Neutrophil (primary cell): ENCODE results near the gene ARHGAP1.

Experiments used
- H3K27ac ChIP-seq: fragments of 200-600 bp; sonication (generic); 2 replicates; pipeline ENCODE4 v1.5.1; 2016; ENCODE audit warnings: mild to moderate bottlenecking, moderate library complexity
- H3K27me3 ChIP-seq: fragments of 200-600 bp; sonication (generic); 2 replicates; pipeline ENCODE4 v1.6.0; 2016; ENCODE audit warnings: mild to moderate bottlenecking
- H3K36me3 ChIP-seq: fragments of 200-600 bp; sonication (generic); 2 replicates; pipeline ENCODE4 v1.5.1; 2017
- H3K4me1 ChIP-seq, 2 experiments: fragments of 200-600 bp in 1 of 2; sonication (generic) in 1 of 2; 1 replicate in 1 of 2; 2 replicates in 1 of 2; pipeline versions ENCODE4 v1.5.1 to v1.6.1; 2013 to 2016; ENCODE audit warnings: low read depth in 1 of 2, low read length in 1 of 2, mild to moderate bottlenecking in 1 of 2, moderate library complexity in 1 of 2; ENCODE audit not compliant: control insufficient read depth in 1 of 2, insufficient read depth in 1 of 2
- H3K4me3 ChIP-seq, 2 experiments: fragments of 200-600 bp in 1 of 2; sonication (generic) in 1 of 2; 1 replicate in 1 of 2; 2 replicates in 1 of 2; pipeline ENCODE4 v1.5.1; 2013 to 2016; ENCODE audit warnings: low read depth in 1 of 2, low read length in 1 of 2, mild to moderate bottlenecking in 1 of 2, moderate library complexity in 1 of 2
- H3K9me3 ChIP-seq: fragments of 200-600 bp; sonication (generic); 2 replicates; pipeline ENCODE4 v1.5.1; 2016
- TF ChIP-seq, protein P1 (sequence below): fragments of 200-600 bp; sonication (generic); IDR thresholded peaks from 2 replicates; pipeline ENCODE4 v1.5.1; 2016; ENCODE audit warnings: antibody characterized with exemption

The ARHGAP1 gene

DNA sequence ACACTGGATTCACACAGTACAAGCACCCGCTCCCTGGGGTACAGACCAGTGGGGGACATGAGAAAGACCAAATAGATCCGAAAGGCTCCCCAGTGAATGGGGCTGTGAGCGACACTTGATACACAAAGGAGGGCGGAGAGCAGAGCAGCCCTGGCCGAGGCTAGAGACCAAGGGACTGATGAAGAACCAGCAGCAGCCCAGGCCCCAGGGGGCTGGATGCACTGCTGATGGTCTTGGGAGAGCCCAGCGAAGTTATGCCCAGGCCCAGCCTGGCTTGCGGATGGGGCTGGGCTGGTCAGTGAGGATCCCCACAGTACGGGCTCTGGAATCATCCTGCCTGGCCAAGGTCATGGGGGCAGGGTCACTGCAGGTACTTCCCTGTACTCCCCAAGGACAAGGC lies 23.2 kb downstream of the ARHGAP1 start:
- TF ChIP-seq, protein P1, sequence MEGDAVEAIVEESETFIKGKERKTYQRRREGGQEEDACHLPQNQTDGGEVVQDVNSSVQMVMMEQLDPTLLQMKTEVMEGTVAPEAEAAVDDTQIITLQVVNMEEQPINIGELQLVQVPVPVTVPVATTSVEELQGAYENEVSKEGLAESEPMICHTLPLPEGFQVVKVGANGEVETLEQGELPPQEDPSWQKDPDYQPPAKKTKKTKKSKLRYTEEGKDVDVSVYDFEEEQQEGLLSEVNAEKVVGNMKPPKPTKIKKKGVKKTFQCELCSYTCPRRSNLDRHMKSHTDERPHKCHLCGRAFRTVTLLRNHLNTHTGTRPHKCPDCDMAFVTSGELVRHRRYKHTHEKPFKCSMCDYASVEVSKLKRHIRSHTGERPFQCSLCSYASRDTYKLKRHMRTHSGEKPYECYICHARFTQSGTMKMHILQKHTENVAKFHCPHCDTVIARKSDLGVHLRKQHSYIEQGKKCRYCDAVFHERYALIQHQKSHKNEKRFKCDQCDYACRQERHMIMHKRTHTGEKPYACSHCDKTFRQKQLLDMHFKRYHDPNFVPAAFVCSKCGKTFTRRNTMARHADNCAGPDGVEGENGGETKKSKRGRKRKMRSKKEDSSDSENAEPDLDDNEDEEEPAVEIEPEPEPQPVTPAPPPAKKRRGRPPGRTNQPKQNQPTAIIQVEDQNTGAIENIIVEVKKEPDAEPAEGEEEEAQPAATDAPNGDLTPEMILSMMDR, result no peak
- Histone ChIP-seq H3K4me3 (peak overlapping the region; percentile 49 to 59), H3K27me3 (no peaks in the 10 kb centered on the region), H3K27ac (peak overlapping the region; percentile 96), H3K4me1 (peaks cover 64 to 65% of the 10 kb centered on the region in 2 experiments), H3K36me3 (peaks cover 44% of the 10 kb centered on the region), H3K9me3 (no peaks in the 10 kb centered on the region)

DNA sequence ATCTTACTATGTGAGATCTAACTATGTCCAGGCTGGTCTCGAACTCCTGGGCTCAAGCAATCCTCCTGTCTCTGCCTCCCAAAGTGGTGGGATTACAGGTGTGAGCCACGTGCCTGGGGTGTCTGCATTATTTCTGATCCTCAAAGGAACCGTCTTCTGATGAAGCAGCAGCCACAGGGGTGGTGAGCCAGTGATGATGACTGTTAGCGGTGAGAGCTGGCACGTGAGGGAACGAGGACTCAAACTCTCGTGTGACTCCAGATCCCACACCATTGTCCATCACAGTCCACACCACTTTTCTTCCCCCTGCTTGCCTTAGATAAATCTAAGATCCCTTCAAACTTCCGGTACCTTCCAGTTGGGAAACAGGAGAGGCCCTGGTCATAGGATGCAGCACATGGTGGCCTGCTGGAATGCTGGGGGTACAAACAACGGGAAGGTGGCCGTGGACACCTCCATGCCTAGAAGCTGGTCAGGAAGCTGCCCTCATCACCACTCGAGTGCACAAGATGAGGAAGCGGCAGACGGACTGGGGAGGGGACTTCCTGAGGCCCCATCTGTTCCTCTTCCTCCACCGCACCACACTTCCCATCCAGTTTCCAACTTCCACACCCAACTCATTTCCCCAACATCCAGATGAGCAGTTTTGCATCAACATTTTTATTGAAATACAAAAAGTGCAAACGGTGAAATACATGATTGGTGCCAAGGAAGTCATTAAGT lies 23.8 kb downstream of the ARHGAP1 start:
- Histone ChIP-seq H3K27ac (peak overlapping the region; percentile 96), H3K4me3 (peak overlapping the region; percentile 49 to 59), H3K9me3 (no peaks in the 10 kb centered on the region), H3K36me3 (peaks cover 38% of the 10 kb centered on the region), H3K27me3 (no peaks in the 10 kb centered on the region), H3K4me1 (peaks cover 70 to 71% of the 10 kb centered on the region in 2 experiments)
- TF ChIP-seq, protein P1, result no peak

DNA sequence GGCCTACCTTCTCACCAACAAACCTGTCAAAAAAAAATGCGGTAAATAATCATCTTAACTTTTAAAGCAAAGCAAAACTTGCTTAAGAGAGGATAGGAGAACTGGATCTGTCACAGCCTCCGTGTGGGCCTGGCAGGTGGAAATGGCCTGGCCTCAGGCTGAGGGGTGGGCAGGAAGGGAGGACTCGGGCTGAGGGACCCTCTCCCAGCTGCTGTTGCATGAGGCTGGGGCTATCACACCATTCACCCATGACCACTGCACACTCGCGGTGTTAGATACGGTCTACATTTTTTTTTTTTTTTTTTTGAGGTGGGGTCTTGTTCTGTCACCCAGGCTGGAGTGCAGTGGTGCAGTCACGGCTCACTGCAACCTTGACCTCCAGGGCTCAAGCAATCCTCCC lies 24.5 kb downstream of the ARHGAP1 start:
- peaks cover 32% of the 10 kb centered on the region for H3K36me3 ChIP-seq
- TF ChIP-seq, protein P1, result no peak
- H3K27ac ChIP-seq, result peak overlapping the region; percentile 96
- H3K4me1 ChIP-seq, result peaks cover 76 to 78% of the 10 kb centered on the region in 2 experiments
- H3K4me3 ChIP-seq, result peak overlapping the region; percentile 49 to 59
- no peaks in the 10 kb centered on the region for H3K27me3 ChIP-seq
- H3K9me3 ChIP-seq, result no peaks in the 10 kb centered on the region

DNA sequence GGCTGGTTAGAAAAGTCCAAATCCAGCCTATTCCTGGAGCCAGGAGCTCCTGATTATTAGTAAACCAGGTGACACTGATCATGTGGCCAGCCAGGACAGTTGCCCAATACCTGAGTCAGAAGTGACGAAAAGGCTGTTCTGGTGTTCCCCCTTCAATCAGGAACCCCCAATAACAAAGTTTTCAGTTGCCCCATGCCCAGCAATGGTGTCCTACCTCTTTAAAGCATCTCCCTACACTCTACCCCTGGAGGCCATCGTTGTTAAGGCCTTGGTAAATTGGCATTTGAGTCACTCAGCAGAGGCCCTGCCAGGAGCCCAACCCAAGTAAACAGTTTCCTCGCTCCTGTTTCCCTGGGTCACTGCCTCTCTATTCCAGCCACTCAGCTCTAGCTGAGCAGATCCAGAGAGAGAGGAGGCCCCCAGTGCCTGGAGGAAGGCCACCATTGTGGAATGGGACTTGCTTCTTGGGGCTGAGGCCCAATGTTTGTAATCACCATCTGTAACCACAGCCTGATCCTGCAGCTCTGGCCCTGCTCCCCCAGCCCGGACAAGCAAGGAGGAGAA lies 25.0 kb downstream of the ARHGAP1 start:
- Histone ChIP-seq H3K4me1 (peaks cover 82 to 83% of the 10 kb centered on the region in 2 experiments), H3K27me3 (no peaks in the 10 kb centered on the region), H3K36me3 (peaks cover 26% of the 10 kb centered on the region), H3K27ac (peak overlapping the region; percentile 96), H3K4me3 (peak overlapping the region; percentile 49 to 59), H3K9me3 (no peaks in the 10 kb centered on the region)
- TF ChIP-seq, protein P1, result no peak

DNA sequence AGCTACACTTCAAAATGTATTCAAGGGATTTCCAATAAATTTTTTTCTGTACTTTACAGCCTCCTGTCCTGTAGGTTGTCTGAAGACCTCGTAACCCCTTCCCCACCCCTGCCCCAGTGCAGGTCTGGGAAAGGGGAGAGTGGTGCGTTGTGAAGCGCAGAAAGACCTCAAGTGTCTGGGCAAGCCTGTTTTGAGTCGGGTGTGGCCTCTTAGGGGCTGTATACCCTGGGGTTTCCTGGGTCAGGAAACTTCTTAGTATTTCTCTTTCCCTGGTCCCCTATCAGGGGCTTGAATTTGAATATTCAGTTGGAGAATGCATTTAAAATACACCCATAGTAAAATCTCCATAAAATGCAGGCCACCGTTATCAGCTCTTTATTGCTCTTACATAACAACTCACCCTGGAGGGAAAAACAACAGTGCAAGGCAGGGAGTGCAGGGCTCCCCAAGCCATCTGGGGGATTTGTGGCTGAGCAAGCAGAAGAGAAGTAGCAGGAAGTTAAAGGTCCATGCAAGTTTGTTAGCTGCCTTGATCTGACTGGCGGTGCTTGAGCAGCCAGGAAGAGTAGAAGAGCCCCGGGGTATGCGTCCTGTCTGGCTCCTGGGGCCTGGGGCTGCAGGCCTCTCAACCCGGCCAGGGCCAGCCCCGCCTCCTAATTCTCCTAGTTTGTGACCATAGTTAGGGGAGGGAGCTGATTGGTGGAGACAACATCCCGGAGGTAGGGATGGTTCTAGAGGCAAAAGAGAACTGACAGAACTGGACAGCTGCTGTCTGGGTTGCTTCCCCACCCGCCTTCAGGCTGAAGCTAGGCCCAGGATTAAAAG lies 25.7 kb downstream of the ARHGAP1 start:
- Histone ChIP-seq H3K27ac (peak overlapping the region; percentile 96), H3K27me3 (no peaks in the 10 kb centered on the region), H3K4me1 (peaks cover 89 to 90% of the 10 kb centered on the region in 2 experiments), H3K4me3 (peak overlapping the region; percentile 49 to 59), H3K36me3 (peaks cover 24% of the 10 kb centered on the region), H3K9me3 (no peaks in the 10 kb centered on the region)
- TF ChIP-seq, protein P1, result no peak
